Measurements from ENCODE around the gene ENOSF1. TPM values are rescaled to one million over a fixed set of nuclear protein-coding genes. Genes with fewer than 3 reads are reported as not detected.

Gene ENOSF1
- total RNA-seq, 1 experiment from 2014 or later: 48.7 TPM

DNA sequence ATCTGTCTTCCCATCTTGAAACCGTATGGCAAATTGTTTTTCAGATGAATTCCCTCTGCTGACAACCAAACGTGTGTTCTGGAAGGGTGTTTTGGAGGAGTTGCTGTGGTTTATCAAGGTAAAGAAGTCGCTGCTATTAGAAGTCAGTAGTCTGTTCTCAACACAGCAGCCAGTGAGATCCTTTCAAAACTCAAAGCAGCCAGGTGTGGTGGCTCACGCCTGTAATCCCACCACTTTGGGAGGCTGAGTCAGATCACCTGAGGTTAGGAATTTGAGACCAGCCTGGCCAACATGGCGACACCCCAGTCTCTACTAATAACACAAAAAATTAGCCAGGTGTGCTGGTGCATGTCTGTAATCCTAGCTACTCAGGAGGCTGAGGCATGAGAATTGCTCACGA lies 52.8 kb downstream of the ENOSF1 start:
- no peak overlapping the region for H2AFZ ChIP-seq
- peaks cover 7% of the 10 kb centered on the region; the same call in 1 of the 2 replicates for H3F3A ChIP-seq (ENCODE audit: insufficient read depth, low read depth)
- H3K4me3 ChIP-seq: no peak overlapping the region
- intact Hi-C loops (cut with micrococcal nuclease; ENCODE audit: unreplicated experiment): loop anchor here (5.0 kb wide), 1 partner anchor 153 kb away; the partner anchor contains the start of gene YES1
- H4K20me1 ChIP-seq (ENCODE audit: insufficient read depth): no peaks in the 10 kb centered on the region
- H3K9me3 ChIP-seq (ENCODE audit: insufficient read depth, low read depth): no peaks in the 10 kb centered on the region
- CTCF ChIA-PET: no interaction called here
- POLR2A ChIA-PET (ENCODE audit: unreplicated experiment): no interaction called here
- no peak for DNase-seq
- no peak overlapping the region; the same call in 1 of the 2 replicates for H3K4me2 ChIP-seq
- H3K27me3 ChIP-seq (ENCODE audit: insufficient read depth, low read depth): no peaks in the 10 kb centered on the region
- H3K27ac ChIP-seq: no peak overlapping the region
- peaks cover 11% of the 10 kb centered on the region for H3K4me1 ChIP-seq (replicated peaks; ENCODE audit: insufficient read depth)
- no TSS peak for BruUV-seq (replicated peaks)
- H3K79me2 ChIP-seq (ENCODE audit: low read depth): peaks cover 21% of the 10 kb centered on the region
- 0 out of 2 replicates have a peak, but pooled peaks cover 15% of the 10 kb centered on the region for H3K36me3 ChIP-seq (ENCODE audit: low read depth)
- no peak for TF ChIP-seq EZH2 (IDR thresholded peaks at IDR 0.05; ENCODE audit: low read depth)
- TF ChIP-seq, protein P1, sequence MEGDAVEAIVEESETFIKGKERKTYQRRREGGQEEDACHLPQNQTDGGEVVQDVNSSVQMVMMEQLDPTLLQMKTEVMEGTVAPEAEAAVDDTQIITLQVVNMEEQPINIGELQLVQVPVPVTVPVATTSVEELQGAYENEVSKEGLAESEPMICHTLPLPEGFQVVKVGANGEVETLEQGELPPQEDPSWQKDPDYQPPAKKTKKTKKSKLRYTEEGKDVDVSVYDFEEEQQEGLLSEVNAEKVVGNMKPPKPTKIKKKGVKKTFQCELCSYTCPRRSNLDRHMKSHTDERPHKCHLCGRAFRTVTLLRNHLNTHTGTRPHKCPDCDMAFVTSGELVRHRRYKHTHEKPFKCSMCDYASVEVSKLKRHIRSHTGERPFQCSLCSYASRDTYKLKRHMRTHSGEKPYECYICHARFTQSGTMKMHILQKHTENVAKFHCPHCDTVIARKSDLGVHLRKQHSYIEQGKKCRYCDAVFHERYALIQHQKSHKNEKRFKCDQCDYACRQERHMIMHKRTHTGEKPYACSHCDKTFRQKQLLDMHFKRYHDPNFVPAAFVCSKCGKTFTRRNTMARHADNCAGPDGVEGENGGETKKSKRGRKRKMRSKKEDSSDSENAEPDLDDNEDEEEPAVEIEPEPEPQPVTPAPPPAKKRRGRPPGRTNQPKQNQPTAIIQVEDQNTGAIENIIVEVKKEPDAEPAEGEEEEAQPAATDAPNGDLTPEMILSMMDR (conservative IDR thresholded peaks at IDR 0.05): no peak
- no peaks in the 10 kb centered on the region for H3K9me2 ChIP-seq (ENCODE audit: insufficient read depth)

DNA sequence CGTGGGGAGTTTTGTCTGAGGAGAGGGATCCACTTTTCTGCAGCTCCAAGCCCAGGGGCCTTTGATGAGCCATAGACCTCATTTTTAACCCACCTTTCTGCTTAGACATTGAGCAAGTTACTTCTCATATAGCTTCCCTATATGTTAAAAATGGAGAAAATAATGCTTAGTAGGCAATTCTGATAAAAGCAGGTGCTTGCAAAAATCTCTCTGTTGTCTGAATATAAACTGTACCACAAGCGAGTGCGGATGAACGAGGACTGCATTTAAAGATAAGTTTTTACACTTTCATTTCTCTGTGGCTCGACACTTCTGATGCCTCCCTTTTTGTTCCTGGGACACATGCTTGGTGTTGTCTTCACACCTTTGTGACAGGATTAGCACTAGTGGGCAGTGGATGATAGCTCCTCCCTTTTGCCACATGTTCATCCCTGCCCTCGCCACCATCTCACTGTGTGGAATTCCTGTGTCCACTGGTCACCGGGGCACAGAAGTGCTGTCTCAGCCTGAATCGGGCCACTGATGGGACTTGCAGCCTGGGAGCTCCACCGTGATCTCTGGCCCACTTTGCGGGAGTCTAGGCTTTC lies 53.4 kb downstream of the ENOSF1 start:
- Histone ChIP-seq H3F3A (ENCODE audit: insufficient read depth, low read depth) (peaks cover 7% of the 10 kb centered on the region; the same call in 1 of the 2 replicates), H3K27me3 (ENCODE audit: insufficient read depth, low read depth) (no peaks in the 10 kb centered on the region), H3K4me3 (peak overlapping the region; percentile 87; the same call in 1 of the 2 replicates), H3K9me3 (ENCODE audit: insufficient read depth, low read depth) (no peaks in the 10 kb centered on the region), H3K27ac (no peak overlapping the region), H2AFZ (peak overlapping the region; percentile 97), H3K36me3 (ENCODE audit: low read depth) (0 out of 2 replicates have a peak, but pooled peaks cover 15% of the 10 kb centered on the region), H3K79me2 (ENCODE audit: low read depth) (peaks cover 21% of the 10 kb centered on the region), H3K9me2 (ENCODE audit: insufficient read depth) (no peaks in the 10 kb centered on the region), H3K4me2 (peak overlapping the region; percentile 83), H3K4me1 (replicated peaks; ENCODE audit: insufficient read depth) (peaks cover 11% of the 10 kb centered on the region), H4K20me1 (ENCODE audit: insufficient read depth) (no peaks in the 10 kb centered on the region)
- DNase-seq: no peak
- POLR2A ChIA-PET (ENCODE audit: unreplicated experiment): interaction anchor here (0.5 kb wide), 1 partner anchor 44 kb away, joined by 6 read pairs; no protein-coding TSS in a partner anchor
- intact Hi-C loops (cut with micrococcal nuclease; ENCODE audit: unreplicated experiment): loop anchor here (5.0 kb wide), 1 partner anchor 153 kb away; the partner anchor contains the start of gene YES1
- no peak for TF ChIP-seq EZH2 (IDR thresholded peaks at IDR 0.05; ENCODE audit: low read depth)
- TF ChIP-seq, protein P1 (conservative IDR thresholded peaks at IDR 0.05): no peak
- CTCF ChIA-PET: interaction anchor here (1.3 kb wide), 1 partner anchor 171 kb away, joined by 3 read pairs; no protein-coding TSS in a partner anchor
- BruUV-seq (replicated peaks): TSS peak; percentile 46

DNA sequence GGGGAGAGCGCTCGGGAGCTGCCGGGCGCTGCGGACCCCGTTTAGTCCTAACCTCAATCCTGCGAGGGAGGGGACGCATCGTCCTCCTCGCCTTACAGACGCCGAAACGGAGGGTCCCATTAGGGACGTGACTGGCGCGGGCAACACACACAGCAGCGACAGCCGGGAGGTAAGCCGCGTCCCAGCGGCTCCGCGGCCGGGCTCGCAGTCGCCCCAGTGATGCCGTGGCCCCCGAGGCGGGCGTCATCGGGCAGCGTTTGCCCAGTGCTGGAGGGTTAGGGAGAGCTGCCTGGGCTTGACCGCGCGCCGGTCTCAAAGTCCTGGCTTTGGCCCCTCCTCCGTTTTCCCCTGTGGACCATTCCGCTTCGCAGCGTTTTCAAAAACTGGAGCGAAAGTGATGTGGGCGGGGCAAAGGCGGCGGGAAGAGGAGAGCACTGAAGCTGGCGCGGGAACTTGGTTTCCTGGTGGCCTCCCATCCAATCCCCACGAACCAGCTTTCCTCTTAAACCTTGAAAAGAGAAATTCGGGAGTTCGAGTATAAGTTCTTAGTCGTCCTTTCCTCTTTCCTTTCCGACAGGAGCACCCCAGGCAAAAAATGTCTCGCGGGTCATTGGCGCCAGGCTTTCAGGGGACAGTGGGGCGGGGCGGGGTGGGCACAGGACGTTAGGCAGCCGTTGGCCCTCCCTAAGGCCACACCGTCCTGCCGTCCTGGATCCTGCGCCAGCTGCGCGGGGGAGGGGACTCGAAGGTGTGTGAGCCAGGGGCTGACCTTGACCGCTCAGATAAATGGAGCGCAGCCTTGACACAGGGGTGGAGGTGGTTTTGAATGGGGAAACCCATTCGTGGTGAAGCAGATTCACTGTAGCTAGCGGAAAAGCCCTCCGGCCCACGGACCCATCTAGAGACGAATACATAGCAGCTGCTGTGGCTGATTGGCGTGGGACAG lies 54.2 kb downstream of the ENOSF1 start:
- Histone ChIP-seq H4K20me1 (ENCODE audit: insufficient read depth) (no peaks in the 10 kb centered on the region), H3K36me3 (ENCODE audit: low read depth) (0 out of 2 replicates have a peak, but pooled peaks cover 15% of the 10 kb centered on the region), H3K4me1 (replicated peaks; ENCODE audit: insufficient read depth) (peaks cover 11% of the 10 kb centered on the region), H3F3A (ENCODE audit: insufficient read depth, low read depth) (peaks cover 7% of the 10 kb centered on the region; the same call in 1 of the 2 replicates), H2AFZ (peak overlapping the region; percentile 97), H3K9me3 (ENCODE audit: insufficient read depth, low read depth) (no peaks in the 10 kb centered on the region), H3K27me3 (ENCODE audit: insufficient read depth, low read depth) (no peaks in the 10 kb centered on the region), H3K9me2 (ENCODE audit: insufficient read depth) (no peaks in the 10 kb centered on the region), H3K27ac (no peak overlapping the region), H3K4me2 (peak overlapping the region; percentile 83), H3K79me2 (ENCODE audit: low read depth) (peaks cover 21% of the 10 kb centered on the region), H3K4me3 (peak overlapping the region; percentile 87)
- POLR2A ChIA-PET (ENCODE audit: unreplicated experiment): interaction anchor here (0.5 to 1.3 kb wide), 4 partner anchors 29 to 1953 kb away, joined by 3 to 6 read pairs (median 4); no protein-coding TSS in a partner anchor
- TF ChIP-seq, protein P1 (conservative IDR thresholded peaks at IDR 0.05): no peak
- TF ChIP-seq EZH2 (IDR thresholded peaks at IDR 0.05; ENCODE audit: low read depth): no peak
- peak; percentile 84 to 93 for DNase-seq
- BruUV-seq (replicated peaks): TSS peak; percentile 27
- CTCF ChIA-PET: interaction anchor here (0.5 to 1.3 kb wide), 2 partner anchors 12 to 171 kb away, joined by 3 to 4 read pairs; no protein-coding TSS in a partner anchor
- intact Hi-C loops (cut with micrococcal nuclease; ENCODE audit: unreplicated experiment): loop anchor here (5.0 kb wide), 1 partner anchor 154 kb away; the partner anchor contains the start of gene YES1
